ENCODE measurements around the gene GNAZ. TPM values are rescaled to one million over a fixed set of nuclear protein-coding genes. Genes with fewer than 3 reads are reported as not detected.

The GNAZ gene
- total RNA-seq, 1 experiment from 2014 or later: 0.82 TPM

DNA sequence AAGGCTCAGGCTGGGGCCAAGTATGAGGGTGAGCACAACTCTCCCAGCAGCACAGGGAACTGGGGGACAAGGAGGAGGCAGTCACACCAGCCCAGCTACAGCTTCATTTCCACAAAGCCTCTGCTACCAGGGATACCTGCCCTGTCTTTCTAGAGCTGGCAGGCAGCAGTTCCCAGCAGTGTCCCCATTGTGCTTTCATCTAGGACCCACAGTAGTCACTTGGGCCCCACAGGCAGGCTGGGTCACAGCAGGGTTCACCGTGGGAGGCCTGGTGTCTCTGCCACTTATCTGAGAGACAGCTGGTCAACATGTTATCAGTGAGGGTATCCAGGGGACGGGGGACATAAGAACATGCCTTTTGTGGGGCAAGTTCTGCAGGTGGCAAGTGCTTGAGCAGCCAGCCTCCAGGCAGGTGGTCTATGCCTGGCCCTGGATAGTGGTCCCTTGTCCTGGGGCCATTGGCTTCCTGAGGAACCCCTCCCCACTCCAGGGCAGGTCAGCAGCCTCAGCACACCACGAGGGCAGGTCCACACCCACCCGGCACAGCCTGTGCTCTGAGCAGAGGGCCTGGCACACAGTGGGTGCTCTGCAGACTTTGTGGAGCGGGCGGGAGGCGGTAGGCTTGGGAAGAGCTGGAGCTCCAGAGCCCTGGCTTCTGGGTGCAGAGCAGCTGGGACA lies 29.9 kb downstream of the GNAZ start:
- H3K27me3 Mint-ChIP-seq (ENCODE audit: insufficient read depth, unreplicated experiment): no peaks in the 10 kb centered on the region

GRCh38 chr22:23101524-23101923 lies 31.2 kb downstream of the GNAZ start:
- POLR2A ChIA-PET: no interaction called here
- no peaks in the 10 kb centered on the region for H3K36me3 Mint-ChIP-seq (ENCODE audit: insufficient read depth, unreplicated experiment)
- intact Hi-C loops (cut with micrococcal nuclease): no loop called here
- H3K27me3 Mint-ChIP-seq (ENCODE audit: insufficient read depth, unreplicated experiment): no peaks in the 10 kb centered on the region
- CTCF ChIA-PET: no interaction called here
- no peak for DNase-seq (ENCODE audit: unreplicated experiment)
- no peaks in the 10 kb centered on the region for H3K9me3 Mint-ChIP-seq (ENCODE audit: unreplicated experiment)
- TF ChIP-seq, protein P1, sequence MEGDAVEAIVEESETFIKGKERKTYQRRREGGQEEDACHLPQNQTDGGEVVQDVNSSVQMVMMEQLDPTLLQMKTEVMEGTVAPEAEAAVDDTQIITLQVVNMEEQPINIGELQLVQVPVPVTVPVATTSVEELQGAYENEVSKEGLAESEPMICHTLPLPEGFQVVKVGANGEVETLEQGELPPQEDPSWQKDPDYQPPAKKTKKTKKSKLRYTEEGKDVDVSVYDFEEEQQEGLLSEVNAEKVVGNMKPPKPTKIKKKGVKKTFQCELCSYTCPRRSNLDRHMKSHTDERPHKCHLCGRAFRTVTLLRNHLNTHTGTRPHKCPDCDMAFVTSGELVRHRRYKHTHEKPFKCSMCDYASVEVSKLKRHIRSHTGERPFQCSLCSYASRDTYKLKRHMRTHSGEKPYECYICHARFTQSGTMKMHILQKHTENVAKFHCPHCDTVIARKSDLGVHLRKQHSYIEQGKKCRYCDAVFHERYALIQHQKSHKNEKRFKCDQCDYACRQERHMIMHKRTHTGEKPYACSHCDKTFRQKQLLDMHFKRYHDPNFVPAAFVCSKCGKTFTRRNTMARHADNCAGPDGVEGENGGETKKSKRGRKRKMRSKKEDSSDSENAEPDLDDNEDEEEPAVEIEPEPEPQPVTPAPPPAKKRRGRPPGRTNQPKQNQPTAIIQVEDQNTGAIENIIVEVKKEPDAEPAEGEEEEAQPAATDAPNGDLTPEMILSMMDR (IDR thresholded peaks at IDR 0.05; ENCODE audit: unreplicated experiment): no peak
- H3K4me3 Mint-ChIP-seq (ENCODE audit: unreplicated experiment): no peak overlapping the region
- H3K4me1 Mint-ChIP-seq (ENCODE audit: insufficient read depth, unreplicated experiment): no peaks in the 10 kb centered on the region
- H3K27ac Mint-ChIP-seq (ENCODE audit: low read depth, unreplicated experiment): no peak overlapping the region
- no TSS peak for BruUV-seq (replicated peaks)

More for the DNA sequence above, 29.9 kb downstream of the GNAZ start:
- Mint-ChIP-seq H3K4me1 (ENCODE audit: insufficient read depth, unreplicated experiment) (no peaks in the 10 kb centered on the region), H3K36me3 (ENCODE audit: insufficient read depth, unreplicated experiment) (no peaks in the 10 kb centered on the region), H3K27ac (ENCODE audit: low read depth, unreplicated experiment) (no peak overlapping the region), H3K9me3 (ENCODE audit: unreplicated experiment) (no peaks in the 10 kb centered on the region), H3K4me3 (ENCODE audit: unreplicated experiment) (no peak overlapping the region)
- BruUV-seq (replicated peaks): no TSS peak
- POLR2A ChIA-PET: no interaction called here
- no peak for DNase-seq (ENCODE audit: unreplicated experiment)
- CTCF ChIA-PET: interaction anchor here (0.6 to 1.0 kb wide), 3 partner anchors 141 to 253 kb away, joined by 3 to 5 read pairs (median 5); no protein-coding TSS in a partner anchor
- TF ChIP-seq, protein P1 (IDR thresholded peaks at IDR 0.05; ENCODE audit: unreplicated experiment): no peak
- intact Hi-C loops (cut with micrococcal nuclease): no loop called here

DNA sequence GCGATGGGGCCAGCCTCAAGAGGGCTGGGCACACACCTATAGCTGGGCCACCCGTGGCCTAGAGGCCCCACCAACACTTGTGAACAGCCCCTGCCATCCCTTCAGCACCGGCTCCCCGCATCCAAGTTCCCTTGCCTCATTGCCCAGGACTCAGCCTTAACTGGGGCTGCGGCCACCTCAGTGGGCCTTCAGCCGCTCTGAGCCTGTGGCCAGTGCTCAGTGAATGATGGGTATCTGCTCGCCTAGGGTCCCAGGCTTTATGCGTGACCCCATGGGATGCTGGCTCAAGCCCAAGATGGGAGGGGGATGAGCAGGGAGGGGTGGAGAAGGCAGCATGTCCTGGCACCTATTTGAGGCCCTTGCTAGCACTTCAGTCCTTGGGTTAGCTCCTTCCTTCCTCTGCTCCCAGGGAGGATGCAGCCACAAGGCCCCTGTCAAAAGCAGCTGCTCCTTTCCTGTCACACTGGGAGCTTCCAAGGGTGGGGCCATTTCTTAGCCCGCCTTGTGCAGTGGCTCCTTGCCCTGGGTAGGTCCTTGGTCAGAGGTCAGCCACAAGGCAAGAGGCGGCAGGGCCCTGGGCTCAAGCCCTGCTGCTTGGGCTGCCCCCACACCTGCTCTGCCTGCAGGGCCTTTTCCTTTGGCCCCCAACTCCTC lies 31.8 kb downstream of the GNAZ start:
- BruUV-seq (replicated peaks): no TSS peak
- H3K36me3 Mint-ChIP-seq (ENCODE audit: insufficient read depth, unreplicated experiment): no peaks in the 10 kb centered on the region
- intact Hi-C loops (cut with micrococcal nuclease): no loop called here
- H3K27me3 Mint-ChIP-seq (ENCODE audit: insufficient read depth, unreplicated experiment): no peaks in the 10 kb centered on the region
- no peak for DNase-seq (ENCODE audit: unreplicated experiment)
- no peaks in the 10 kb centered on the region for H3K9me3 Mint-ChIP-seq (ENCODE audit: unreplicated experiment)
- POLR2A ChIA-PET: no interaction called here
- no peaks in the 10 kb centered on the region for H3K4me1 Mint-ChIP-seq (ENCODE audit: insufficient read depth, unreplicated experiment)
- no peak overlapping the region for H3K4me3 Mint-ChIP-seq (ENCODE audit: unreplicated experiment)
- TF ChIP-seq, protein P1 (IDR thresholded peaks at IDR 0.05; ENCODE audit: unreplicated experiment): no peak
- no peak overlapping the region for H3K27ac Mint-ChIP-seq (ENCODE audit: low read depth, unreplicated experiment)
- CTCF ChIA-PET: no interaction called here

GRCh38 chr22:23102776-23103175 lies 32.5 kb downstream of the GNAZ start:
- BruUV-seq (replicated peaks): no TSS peak
- ChIA-PET CTCF (interaction anchor here (0.7 kb wide), 1 partner anchor 15 kb away, joined by 3 read pairs; no protein-coding TSS in a partner anchor), POLR2A (no interaction called here)
- TF ChIP-seq, protein P1 (IDR thresholded peaks at IDR 0.05; ENCODE audit: unreplicated experiment): no peak
- H3K4me3 Mint-ChIP-seq (ENCODE audit: unreplicated experiment): no peak overlapping the region
- DNase-seq (ENCODE audit: unreplicated experiment): no peak
- intact Hi-C loops (cut with micrococcal nuclease): no loop called here
- H3K27ac Mint-ChIP-seq (ENCODE audit: low read depth, unreplicated experiment): no peak overlapping the region
- no peaks in the 10 kb centered on the region for H3K4me1 Mint-ChIP-seq (ENCODE audit: insufficient read depth, unreplicated experiment)
- no peaks in the 10 kb centered on the region for H3K27me3 Mint-ChIP-seq (ENCODE audit: insufficient read depth, unreplicated experiment)
- H3K9me3 Mint-ChIP-seq (ENCODE audit: unreplicated experiment): no peaks in the 10 kb centered on the region
- H3K36me3 Mint-ChIP-seq (ENCODE audit: insufficient read depth, unreplicated experiment): no peaks in the 10 kb centered on the region
